GM10248 (cell line): Measurements from ENCODE around the gene ZBED3.
A peak's percentile ranks its signal among the peaks of the same experiment; 100 is the strongest.

Experiments used
- CTCF ChIA-PET: fragments of 300-600 bp; sonication (Branson Sonifier 250); formaldehyde crosslinking; extraction: SDS; loops from one replicate; lab custom pipeline; 2021; ENCODE audit warnings: antibody characterized with exemption; lab: Yijun Ruan, JAX
- POLR2A ChIA-PET: fragments of 350-650 bp; sonication (Branson Sonifier 250); formaldehyde crosslinking; extraction: SDS; loops from one replicate; lab custom pipeline; 2020; ENCODE audit warnings: antibody characterized with exemption; lab: Yijun Ruan, JAX
- DNase-seq: peaks from one replicate; pipeline ENCODE4 v3.0.0; 2012; ENCODE audit errors: extremely low spot score
- CTCF ChIP-seq: IDR thresholded peaks from 2 replicates; pipeline ENCODE4 v1.5.1; 2012; ENCODE audit warnings: mild to moderate bottlenecking, low read depth; ENCODE audit errors: extremely low read depth, missing control alignments, control extremely low read depth

The ZBED3 gene

GRCh38 chr5:77101298-77101697, 14.2 kb upstream of the ZBED3 start:
- POLR2A ChIA-PET, result no interaction called here
- no peak for TF ChIP-seq CTCF
- no peak for DNase-seq
- CTCF ChIA-PET, result interaction anchor here (0.9 to 2.0 kb wide), 3 partner anchors 9 to 27 kb away, joined by 3 to 4 read pairs (median 3); no protein-coding TSS in a partner anchor

- POLR2A ChIA-PET, result no interaction called here
- DNase-seq, result no peak
- no peak for TF ChIP-seq CTCF
- CTCF ChIA-PET, result no interaction called here
Observed at GRCh38 chr5:77095189-77095588, 8.1 kb upstream of the ZBED3 start.

- CTCF ChIA-PET, result interaction anchor here (0.6 to 4.7 kb wide), 3 partner anchors 10 to 406 kb away, joined by 3 to 51 read pairs (median 4); partner anchors contain the start of gene WDR41
- no peak for DNase-seq
- POLR2A ChIA-PET, result no interaction called here
- TF ChIP-seq CTCF, result no peak
Observed at GRCh38 chr5:77087484-77088261, 588 bp upstream of the ZBED3 start.

GRCh38 chr5:77086368-77086688, 757 bp downstream of the ZBED3 start:
- POLR2A ChIA-PET, result no interaction called here

GRCh38 chr5:77083088-77083487, 4.0 kb downstream of the ZBED3 start:
- CTCF ChIA-PET, result interaction anchor here (1.0 kb wide), 1 partner anchor 9 kb away, joined by 4 read pairs; no protein-coding TSS in a partner anchor
- no peak for TF ChIP-seq CTCF
- peak; percentile 29 for DNase-seq
- POLR2A ChIA-PET, result no interaction called here

More at GRCh38 chr5:77086368-77086688, 757 bp downstream of the ZBED3 start:
- DNase-seq, result no peak
- CTCF ChIA-PET, result interaction anchor here (0.6 to 4.7 kb wide), 4 partner anchors 8 to 406 kb away, joined by 3 to 51 read pairs (median 3); partner anchors contain the start of gene WDR41
- TF ChIP-seq CTCF, result no peak

GRCh38 chr5:77082280-77082679, 4.8 kb downstream of the ZBED3 start:
- no peak for DNase-seq
- ChIA-PET CTCF (no interaction called here), POLR2A (no interaction called here)
- no peak for TF ChIP-seq CTCF
